ENCODE data around the gene SESN1.

The SESN1 gene

DNA sequence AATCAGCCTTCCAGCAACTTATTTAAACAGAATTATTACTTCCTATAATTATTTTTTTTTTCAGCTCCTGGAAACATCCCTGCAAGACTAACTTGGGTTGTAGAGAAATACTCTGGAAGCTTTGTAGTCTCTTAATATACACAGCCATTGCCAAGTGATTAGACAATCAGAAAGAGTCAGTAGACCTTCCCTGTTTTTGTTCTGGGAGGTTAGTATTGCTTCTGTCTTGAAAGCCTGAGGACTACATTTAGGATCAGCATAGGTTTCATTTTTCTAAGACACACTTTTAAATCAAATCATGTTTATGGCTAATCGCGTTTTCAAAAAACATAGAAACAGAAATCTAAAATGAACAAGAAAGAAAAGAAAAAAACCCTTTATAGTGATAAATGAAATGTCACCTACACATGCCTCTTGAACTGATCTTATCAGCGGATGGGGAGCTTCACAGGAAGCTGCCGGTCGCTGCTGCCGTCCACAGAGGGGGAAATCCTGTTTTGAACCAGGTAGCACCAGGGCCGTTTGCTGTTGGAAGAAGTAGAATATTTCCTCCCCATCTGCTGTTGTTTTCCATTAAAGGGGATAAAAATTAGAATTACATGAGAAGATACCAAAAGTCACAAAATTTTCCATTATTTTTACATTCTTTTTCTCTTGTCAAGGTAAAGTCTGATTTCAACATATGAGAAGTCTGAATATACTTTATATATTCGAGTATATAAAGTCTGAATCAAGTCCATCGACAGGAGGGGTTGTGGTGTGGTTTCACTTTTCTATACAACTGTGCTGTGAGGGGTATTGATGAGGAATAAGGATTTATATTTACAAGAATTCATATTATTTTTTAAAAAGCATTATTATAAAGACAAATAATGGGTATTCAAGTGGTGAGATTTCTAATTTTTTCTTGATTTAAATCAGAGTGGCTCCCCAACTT is 151.8 kb downstream of the SESN1 start:
- H3K4me3 ChIP-seq (replicated peaks; ENCODE audit: low read depth, low read length): no peak overlapping the region
- TF ChIP-seq CTCF (IDR thresholded peaks at IDR 0.05; ENCODE audit: low read length, missing control alignments): no peak
- no peak for DNase-seq (ENCODE audit: low read depth)

GRCh38 chr6:108941859-108942258 is 152.8 kb downstream of the SESN1 start:
- no peak for DNase-seq (ENCODE audit: low read depth)
- no peak for TF ChIP-seq CTCF (IDR thresholded peaks at IDR 0.05; ENCODE audit: low read length, missing control alignments)
- no peak overlapping the region for H3K4me3 ChIP-seq (replicated peaks; ENCODE audit: low read depth, low read length)

DNA sequence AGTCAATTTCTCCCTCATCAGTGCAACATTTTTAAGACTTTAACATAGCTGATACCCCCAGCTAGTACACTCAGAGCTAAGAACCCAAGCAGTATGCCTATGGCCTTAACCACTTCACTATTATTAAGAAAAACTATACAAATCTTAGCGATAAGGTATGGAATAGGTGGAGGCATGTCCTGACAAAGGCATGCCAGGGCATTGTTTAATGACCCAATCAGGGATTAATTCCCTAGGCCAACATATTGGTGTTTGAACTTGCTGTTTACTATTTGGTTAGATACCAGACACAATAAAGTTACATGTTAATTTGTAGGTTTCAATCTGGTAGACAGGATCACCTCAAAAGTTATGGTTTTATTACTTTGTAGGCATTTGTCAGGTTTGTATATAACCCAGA is 153.4 kb downstream of the SESN1 start:
- H3K4me3 ChIP-seq (replicated peaks; ENCODE audit: low read depth, low read length): no peak overlapping the region
- TF ChIP-seq CTCF (IDR thresholded peaks at IDR 0.05; ENCODE audit: low read length, missing control alignments): no peak
- DNase-seq (ENCODE audit: low read depth): no peak

DNA sequence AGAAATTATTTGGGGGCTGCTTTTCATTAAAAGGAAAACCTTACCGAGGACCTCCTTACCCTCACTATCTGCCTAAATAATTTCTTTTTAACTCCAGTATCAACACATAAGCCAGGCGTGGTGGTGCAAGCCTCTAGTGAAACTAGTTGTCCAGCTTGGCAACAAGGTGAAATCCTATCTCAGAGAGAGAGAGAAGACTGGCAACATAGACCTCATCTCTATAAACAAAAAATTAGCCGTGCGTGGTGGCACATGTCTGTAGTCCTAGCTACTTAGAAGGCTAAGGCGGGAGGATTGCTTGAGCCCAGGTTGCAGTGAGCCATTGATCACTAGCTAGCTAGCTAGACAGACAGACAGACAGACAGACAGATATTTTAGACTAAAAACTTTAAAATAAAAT is 153.9 kb downstream of the SESN1 start:
- TF ChIP-seq CTCF (IDR thresholded peaks at IDR 0.05; ENCODE audit: low read length, missing control alignments): no peak
- no peak overlapping the region for H3K4me3 ChIP-seq (replicated peaks; ENCODE audit: low read depth, low read length)
- no peak for DNase-seq (ENCODE audit: low read depth)

DNA sequence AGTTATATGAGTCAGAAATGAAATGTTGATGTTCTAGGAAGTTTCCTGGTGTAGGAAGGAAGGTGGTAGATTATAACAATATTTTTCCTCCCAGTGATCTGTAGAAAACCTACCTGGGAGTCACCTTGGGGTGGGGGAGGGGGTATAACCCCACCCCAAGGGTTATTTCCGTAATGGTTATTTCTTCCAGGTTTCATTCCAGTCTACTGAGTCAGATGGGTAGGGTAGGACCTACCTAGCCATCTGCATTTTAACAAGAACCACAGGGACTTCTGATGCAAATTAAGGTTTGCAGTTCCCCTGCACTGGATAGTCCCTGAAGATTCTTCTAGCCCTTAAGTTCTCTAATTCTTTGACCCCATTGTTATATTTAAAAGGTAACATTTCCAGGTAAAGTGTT is 157.5 kb downstream of the SESN1 start:
- H3K4me3 ChIP-seq (replicated peaks; ENCODE audit: low read depth, low read length): no peak overlapping the region

More for the DNA sequence above, 157.5 kb downstream of the SESN1 start:
- no peak for DNase-seq (ENCODE audit: low read depth)
- no peak for TF ChIP-seq CTCF (IDR thresholded peaks at IDR 0.05; ENCODE audit: low read length, missing control alignments)
